Keratinocyte (primary cell): ENCODE results near the gene CNDP2. TPM values are rescaled to one million over a fixed set of nuclear protein-coding genes. Genes with fewer than 3 reads are reported as not detected.

ENCODE experiments used
- DNase-seq: peaks from one replicate; pipeline ENCODE4 v3.0.0-alpha.2; 2011; ENCODE audit warnings: low read depth, missing footprints, low spot score
- FAIRE-seq: peaks from 2 replicates; lab custom pipeline; 2011; peaks lifted over from hg19 to GRCh38; lab: Jason Lieb, UNC
- H2AFZ ChIP-seq: 2 replicates; pipeline ENCODE4 v1.6.0; 2012; ENCODE audit warnings: low read length, control low read depth, inconsistent platforms; ENCODE audit not compliant: control insufficient read depth
- H3K27ac ChIP-seq: 2 replicates; pipeline ENCODE4 v1.5.1; 2011; ENCODE audit warnings: low read length; ENCODE audit not compliant: control insufficient read depth, insufficient read depth
- H3K27me3 ChIP-seq: 3 replicates; pipeline ENCODE4 v1.6.0; 2011; ENCODE audit warnings: low read length; ENCODE audit not compliant: control insufficient read depth, insufficient read depth; ENCODE audit errors: extremely low read depth
- H3K36me3 ChIP-seq, 2 experiments: 2 replicates in 1 of 2; 3 replicates in 1 of 2; pipeline ENCODE4 v1.5.1; 2011; ENCODE audit warnings: low read length in 2 of 2, mild to moderate bottlenecking in 1 of 2; ENCODE audit not compliant: control insufficient read depth in 2 of 2, insufficient read depth in 2 of 2; ENCODE audit errors: extremely low read depth in 1 of 2
- H3K4me1 ChIP-seq: 3 replicates; pipeline ENCODE4 v1.5.1; 2011; ENCODE audit warnings: low read length; ENCODE audit not compliant: control insufficient read depth, insufficient read depth; ENCODE audit errors: extremely low read depth
- H3K4me2 ChIP-seq: 3 replicates; pipeline ENCODE4 v1.6.0; 2011; ENCODE audit warnings: low read depth, low read length; ENCODE audit not compliant: control insufficient read depth, insufficient read depth; ENCODE audit errors: extremely low read depth
- H3K4me3 ChIP-seq, 3 experiments: fragments of 200-600 bp in 1 of 3; sonication (generic) in 1 of 3; 2 replicates in 2 of 3; 3 replicates in 1 of 3; pipeline ENCODE4 v1.5.1; 2011 to 2016; ENCODE audit warnings: low read length in 3 of 3, mild to moderate bottlenecking in 3 of 3, control low read depth in 2 of 3, inconsistent platforms in 1 of 3, low read depth in 1 of 3, mixed read lengths in 1 of 3, mixed run types in 1 of 3, moderate library complexity in 1 of 3; ENCODE audit not compliant: control insufficient read depth in 2 of 3, insufficient read depth in 2 of 3; ENCODE audit errors: extremely low read depth in 1 of 3
- H3K79me2 ChIP-seq: 2 replicates; pipeline ENCODE4 v1.6.0; 2012; ENCODE audit warnings: low read length; ENCODE audit not compliant: control insufficient read depth, insufficient read depth
- H3K9ac ChIP-seq: 3 replicates; pipeline ENCODE4 v1.6.0; 2011; ENCODE audit warnings: low read length; ENCODE audit not compliant: control insufficient read depth, insufficient read depth; ENCODE audit errors: extremely low read depth
- H3K9me1 ChIP-seq: 3 replicates; pipeline ENCODE4 v1.6.0; 2011; ENCODE audit warnings: low read length; ENCODE audit not compliant: control insufficient read depth, insufficient read depth; ENCODE audit errors: extremely low read depth
- H3K9me3 ChIP-seq: 2 replicates; pipeline ENCODE4 v1.5.1; 2012; ENCODE audit warnings: low read depth, low read length; ENCODE audit not compliant: control insufficient read depth
- H4K20me1 ChIP-seq: 3 replicates; pipeline ENCODE4 v1.6.0; 2011; ENCODE audit warnings: low read length; ENCODE audit not compliant: control insufficient read depth, insufficient read depth; ENCODE audit errors: extremely low read depth
- EZH2 ChIP-seq: IDR thresholded peaks from one replicate; pipeline ENCODE4 v1.6.1; 2012; ENCODE audit warnings: inconsistent platforms, mild to moderate bottlenecking, low read length, moderate library complexity
- dilution Hi-C: fragments of 300-500 bp; cut with MboI; formaldehyde crosslinking; loops from one replicate; pipeline ENCODE4 v1.7.0; 2020; ENCODE audit warnings: low sequenced_read_pairs; ENCODE audit not compliant: extremely low pct_ligation_motif_present
- polyA plus RNA-seq, 5 experiments: library from polyadenylated mRNA; depleted of rRNA in 3 of 5; stranded (reverse) in 3 of 5; stranded (forward) in 1 of 5; unstranded in 1 of 5; fragments of >200 nt; gene quantifications; 1 replicate in 1 of 5; 2 replicates in 3 of 5; 3 replicates in 1 of 5; pipeline versions ENCODE4 v1.2.1 to v1.2.3, GENCODE V29; 2011 to 2012; ENCODE audit warnings: missing spikeins in 2 of 5, low read depth in 1 of 5, low replicate concordance in 1 of 5
- TF ChIP-seq, protein P1 (sequence below), 3 experiments: IDR thresholded peaks in 1 of 3; conservative IDR thresholded peaks in 1 of 3; optimal IDR thresholded peaks in 1 of 3; 2 replicates in 2 of 3; 3 replicates in 1 of 3; pipeline versions ENCODE3 to v1.5.1; 2011; ENCODE audit warnings: low read length in 3 of 3, mild to moderate bottlenecking in 3 of 3, moderate library complexity in 2 of 3, control low read depth in 1 of 3, inconsistent platforms in 1 of 3; ENCODE audit not compliant: insufficient read depth in 2 of 3; ENCODE audit errors: extremely low read depth in 1 of 3

CNDP2 gene
- polyA plus RNA-seq, 1 donor (not counting 4 experiments of a cell fraction or from before 2014, with no cell fraction given), result 126 TPM

DNA sequence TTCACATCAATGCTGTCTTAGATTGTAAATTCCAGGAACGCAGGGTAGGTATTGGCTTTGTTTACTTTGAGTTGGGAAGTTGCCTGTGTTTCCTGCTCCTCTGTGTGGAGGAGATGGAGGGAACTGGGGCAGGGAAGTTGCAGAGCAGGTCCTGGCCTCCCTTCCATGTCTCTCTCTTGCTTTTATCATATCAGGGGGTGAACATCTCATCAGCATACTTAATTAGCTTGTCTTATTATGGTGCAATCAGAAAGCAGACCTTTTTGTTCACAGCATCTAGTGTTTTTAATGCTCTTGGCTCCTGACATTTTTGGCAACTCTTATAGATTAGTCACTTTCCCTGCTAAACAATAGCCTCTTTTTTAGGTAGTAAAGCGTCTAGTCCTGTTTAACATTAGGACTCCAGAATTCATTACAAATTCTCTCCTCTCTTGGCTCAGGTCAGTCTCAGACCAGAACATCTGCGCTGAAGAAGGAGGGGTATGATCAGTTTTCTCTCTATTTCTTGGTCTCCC lies 27.6 kb upstream of the CNDP2 start:
- Histone ChIP-seq H3K79me2 (no peaks in the 10 kb centered on the region), H3K4me3 (no peak overlapping the region), H3K27me3 (no peaks in the 10 kb centered on the region), H3K9ac (no peak overlapping the region), H3K4me1 (peaks cover 6% of the 10 kb centered on the region), H3K36me3 (no peaks in the 10 kb centered on the region), H3K9me1 (no peaks in the 10 kb centered on the region), H3K27ac (no peak overlapping the region), H2AFZ (peak overlapping the region; percentile 28), H4K20me1 (no peaks in the 10 kb centered on the region), H3K9me3 (no peaks in the 10 kb centered on the region), H3K4me2 (no peak overlapping the region)
- peak; percentile 2 for DNase-seq
- TF ChIP-seq EZH2, result no peak
- TF ChIP-seq, protein P1, sequence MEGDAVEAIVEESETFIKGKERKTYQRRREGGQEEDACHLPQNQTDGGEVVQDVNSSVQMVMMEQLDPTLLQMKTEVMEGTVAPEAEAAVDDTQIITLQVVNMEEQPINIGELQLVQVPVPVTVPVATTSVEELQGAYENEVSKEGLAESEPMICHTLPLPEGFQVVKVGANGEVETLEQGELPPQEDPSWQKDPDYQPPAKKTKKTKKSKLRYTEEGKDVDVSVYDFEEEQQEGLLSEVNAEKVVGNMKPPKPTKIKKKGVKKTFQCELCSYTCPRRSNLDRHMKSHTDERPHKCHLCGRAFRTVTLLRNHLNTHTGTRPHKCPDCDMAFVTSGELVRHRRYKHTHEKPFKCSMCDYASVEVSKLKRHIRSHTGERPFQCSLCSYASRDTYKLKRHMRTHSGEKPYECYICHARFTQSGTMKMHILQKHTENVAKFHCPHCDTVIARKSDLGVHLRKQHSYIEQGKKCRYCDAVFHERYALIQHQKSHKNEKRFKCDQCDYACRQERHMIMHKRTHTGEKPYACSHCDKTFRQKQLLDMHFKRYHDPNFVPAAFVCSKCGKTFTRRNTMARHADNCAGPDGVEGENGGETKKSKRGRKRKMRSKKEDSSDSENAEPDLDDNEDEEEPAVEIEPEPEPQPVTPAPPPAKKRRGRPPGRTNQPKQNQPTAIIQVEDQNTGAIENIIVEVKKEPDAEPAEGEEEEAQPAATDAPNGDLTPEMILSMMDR (optimal IDR thresholded peaks at IDR 0.05 in 1 of 3, IDR thresholded peaks at IDR 0.05 in 1 of 3, conservative IDR thresholded peaks at IDR 0.05 in 1 of 3; ENCODE audit: extremely low read depth in 1 of 3, insufficient read depth in 2 of 3, low read length in 3 of 3), result no peak
- dilution Hi-C loops, result no loop called here
- FAIRE-seq, result peak; percentile 78

DNA sequence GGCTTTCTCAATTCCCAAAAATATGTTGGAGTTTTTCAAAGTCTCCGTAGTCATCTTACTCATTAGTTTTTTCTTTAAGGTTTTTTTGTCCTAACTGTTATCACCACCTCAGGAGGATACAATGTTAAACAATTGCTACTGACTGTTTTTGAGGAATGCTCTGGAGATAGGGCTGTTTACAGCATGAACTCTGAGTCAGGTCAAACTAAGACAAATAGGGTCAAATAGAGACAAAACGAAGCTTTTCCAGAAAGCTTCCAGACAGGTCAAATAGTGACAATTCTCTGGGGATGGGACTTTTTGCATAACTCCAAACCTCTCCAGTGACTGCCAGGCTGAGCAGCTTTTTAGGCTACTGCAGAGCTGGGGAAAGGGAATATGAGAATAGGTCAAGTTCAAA lies 23.9 kb upstream of the CNDP2 start:
- Histone ChIP-seq H3K4me2 (no peak overlapping the region), H3K4me1 (peaks cover 6% of the 10 kb centered on the region), H2AFZ (no peak overlapping the region), H3K9me3 (no peaks in the 10 kb centered on the region), H4K20me1 (no peaks in the 10 kb centered on the region), H3K27ac (no peak overlapping the region), H3K36me3 (no peaks in the 10 kb centered on the region), H3K4me3 (no peak overlapping the region), H3K9me1 (no peaks in the 10 kb centered on the region), H3K27me3 (no peaks in the 10 kb centered on the region), H3K9ac (no peak overlapping the region), H3K79me2 (no peaks in the 10 kb centered on the region)
- no peak for DNase-seq
- TF ChIP-seq, protein P1 (optimal IDR thresholded peaks at IDR 0.05 in 1 of 3, IDR thresholded peaks at IDR 0.05 in 1 of 3, conservative IDR thresholded peaks at IDR 0.05 in 1 of 3; ENCODE audit: extremely low read depth in 1 of 3, insufficient read depth in 2 of 3, low read length in 3 of 3), result no peak
- TF ChIP-seq EZH2, result no peak
- dilution Hi-C loops, result no loop called here
- no peak for FAIRE-seq
